Gastrocnemius medialis (tissue), 4 donors: ENCODE data around the gene OOSP2.

Experiments used
- POLR2A ChIP-seq, 2 donors: fragments of 450-650 bp; IDR thresholded peaks; one replicate each; pipeline ENCODE4 v1.6.1; 2017; ENCODE audit warnings: antibody characterized with exemption in 2 of 2, mild to moderate bottlenecking in 2 of 2, moderate library complexity in 2 of 2
- TF ChIP-seq, protein P1 (sequence below), 5 experiments: fragments of 450-650 bp in 3 of 5; fragments of 200-600 bp in 2 of 5; sonication (generic) in 2 of 5; IDR thresholded peaks in 4 of 5; conservative IDR thresholded peaks in 1 of 5; 1 replicate in 4 of 5; 2 replicates in 1 of 5; pipeline ENCODE4 v1.5.1; 2016 to 2019; ENCODE audit warnings: antibody characterized with exemption in 5 of 5, mild to moderate bottlenecking in 3 of 5, moderate library complexity in 3 of 5

DNA sequence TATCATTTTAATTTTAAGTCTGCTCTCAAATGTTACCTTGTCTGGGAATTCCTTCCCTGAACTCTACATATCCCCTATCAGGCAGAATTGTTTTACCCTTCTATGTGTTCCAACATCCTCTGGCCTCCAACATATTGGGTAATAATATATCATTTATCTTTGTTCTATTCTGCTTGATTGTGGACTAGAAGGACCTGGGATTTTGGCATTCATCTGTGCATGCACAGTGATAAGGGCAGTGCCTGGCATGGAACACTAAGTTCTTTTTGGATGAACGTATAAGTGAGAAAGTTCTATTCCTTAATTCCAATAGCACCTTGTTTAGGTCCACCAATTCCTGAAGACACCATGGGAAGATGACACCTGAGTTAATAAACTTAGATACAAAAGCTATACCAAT lies 47.0 kb downstream of the OOSP2 start:
- TF ChIP-seq, protein P1, sequence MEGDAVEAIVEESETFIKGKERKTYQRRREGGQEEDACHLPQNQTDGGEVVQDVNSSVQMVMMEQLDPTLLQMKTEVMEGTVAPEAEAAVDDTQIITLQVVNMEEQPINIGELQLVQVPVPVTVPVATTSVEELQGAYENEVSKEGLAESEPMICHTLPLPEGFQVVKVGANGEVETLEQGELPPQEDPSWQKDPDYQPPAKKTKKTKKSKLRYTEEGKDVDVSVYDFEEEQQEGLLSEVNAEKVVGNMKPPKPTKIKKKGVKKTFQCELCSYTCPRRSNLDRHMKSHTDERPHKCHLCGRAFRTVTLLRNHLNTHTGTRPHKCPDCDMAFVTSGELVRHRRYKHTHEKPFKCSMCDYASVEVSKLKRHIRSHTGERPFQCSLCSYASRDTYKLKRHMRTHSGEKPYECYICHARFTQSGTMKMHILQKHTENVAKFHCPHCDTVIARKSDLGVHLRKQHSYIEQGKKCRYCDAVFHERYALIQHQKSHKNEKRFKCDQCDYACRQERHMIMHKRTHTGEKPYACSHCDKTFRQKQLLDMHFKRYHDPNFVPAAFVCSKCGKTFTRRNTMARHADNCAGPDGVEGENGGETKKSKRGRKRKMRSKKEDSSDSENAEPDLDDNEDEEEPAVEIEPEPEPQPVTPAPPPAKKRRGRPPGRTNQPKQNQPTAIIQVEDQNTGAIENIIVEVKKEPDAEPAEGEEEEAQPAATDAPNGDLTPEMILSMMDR (IDR thresholded peaks at IDR 0.05 in 4 of 5, conservative IDR thresholded peaks at IDR 0.05 in 1 of 5), result no peak
- no peak for TF ChIP-seq POLR2A (IDR thresholded peaks at IDR 0.05)
